ENCODE results near the gene TNFSF9.
"Not testable (repeated sequence)": the region's sequence is repeated elsewhere in the genome, so short reads cannot be mapped to it uniquely, and the experiment has no call there.

The TNFSF9 gene

DNA sequence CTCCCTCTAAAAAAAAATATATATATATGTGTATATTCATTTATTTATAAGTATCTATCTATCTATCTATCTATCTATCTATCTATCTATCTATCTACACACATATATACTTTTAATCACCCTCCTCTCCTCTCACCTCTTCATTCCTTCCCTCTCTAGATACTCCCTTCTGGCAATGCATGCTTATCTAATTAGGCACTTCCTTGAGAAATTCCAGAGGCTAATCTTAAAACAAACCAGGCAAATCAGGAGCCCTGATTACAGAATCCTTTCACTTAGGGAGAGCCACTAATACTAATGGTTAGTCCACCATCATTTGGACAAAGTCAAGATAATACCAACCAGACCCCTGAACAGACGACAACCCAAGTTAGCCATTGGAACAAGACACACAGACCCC lies 42.5 kb downstream of the TNFSF9 start:
- DNase-seq, result no peak

DNA sequence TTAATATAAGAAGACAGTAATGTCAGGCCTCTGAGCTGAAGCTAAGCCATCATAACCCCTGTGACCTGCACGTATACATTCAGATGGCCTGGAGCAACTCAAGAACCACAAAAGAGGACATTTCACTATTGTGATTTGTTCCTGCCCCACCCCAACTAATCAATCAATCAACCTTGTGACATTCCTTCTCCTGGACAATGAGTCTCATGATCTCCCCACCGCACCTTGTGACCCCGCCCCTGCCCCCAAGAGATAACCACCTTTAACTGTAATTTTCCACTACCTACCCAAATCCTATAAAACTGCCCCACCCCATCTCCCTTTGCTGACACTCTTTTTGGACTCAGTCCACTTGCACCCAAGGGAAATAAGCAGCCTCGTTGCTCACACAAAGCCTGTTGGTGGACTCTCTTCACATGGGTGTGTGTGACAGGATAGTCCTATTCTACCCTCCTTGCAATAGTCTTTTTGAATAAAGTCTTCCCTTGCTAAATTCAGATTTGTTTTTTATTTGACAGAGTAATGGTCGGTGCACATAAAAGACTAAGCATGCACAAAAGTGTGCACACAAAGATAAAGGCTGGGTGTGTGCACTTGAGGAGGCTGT lies 46.1 kb downstream of the TNFSF9 start:
- no peak for DNase-seq

DNA sequence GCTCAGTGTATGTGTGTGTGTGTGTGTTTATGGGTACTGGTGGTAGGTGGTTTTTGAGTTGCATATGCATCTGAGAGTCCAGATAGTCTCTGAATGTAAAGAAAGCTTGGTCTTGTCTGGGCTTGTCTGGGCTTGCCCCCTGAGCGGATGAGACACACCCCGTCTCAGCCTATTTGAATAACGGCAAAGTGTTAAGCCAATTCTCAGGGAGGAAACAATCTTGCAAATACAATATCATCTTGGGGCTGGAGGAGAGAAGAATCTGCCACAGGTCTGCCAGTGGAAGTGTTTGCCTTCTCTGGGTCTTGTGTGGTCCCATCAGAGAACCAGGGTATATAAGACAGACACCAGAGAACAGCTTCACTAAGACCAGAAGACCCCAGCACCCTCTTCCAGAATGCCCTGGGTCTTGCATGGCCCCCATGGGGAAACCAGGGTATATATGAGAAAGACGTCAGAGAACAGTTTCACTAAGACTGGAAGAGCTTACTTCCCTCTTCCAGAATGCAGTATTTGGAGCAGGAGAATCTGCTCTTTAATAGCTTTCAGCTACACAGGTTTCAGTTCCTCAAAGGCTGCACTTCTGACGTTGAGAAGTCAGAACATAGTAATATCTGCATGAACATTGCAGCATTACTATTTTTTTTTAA lies 46.8 kb downstream of the TNFSF9 start:
- DNase-seq, result no peak

DNA sequence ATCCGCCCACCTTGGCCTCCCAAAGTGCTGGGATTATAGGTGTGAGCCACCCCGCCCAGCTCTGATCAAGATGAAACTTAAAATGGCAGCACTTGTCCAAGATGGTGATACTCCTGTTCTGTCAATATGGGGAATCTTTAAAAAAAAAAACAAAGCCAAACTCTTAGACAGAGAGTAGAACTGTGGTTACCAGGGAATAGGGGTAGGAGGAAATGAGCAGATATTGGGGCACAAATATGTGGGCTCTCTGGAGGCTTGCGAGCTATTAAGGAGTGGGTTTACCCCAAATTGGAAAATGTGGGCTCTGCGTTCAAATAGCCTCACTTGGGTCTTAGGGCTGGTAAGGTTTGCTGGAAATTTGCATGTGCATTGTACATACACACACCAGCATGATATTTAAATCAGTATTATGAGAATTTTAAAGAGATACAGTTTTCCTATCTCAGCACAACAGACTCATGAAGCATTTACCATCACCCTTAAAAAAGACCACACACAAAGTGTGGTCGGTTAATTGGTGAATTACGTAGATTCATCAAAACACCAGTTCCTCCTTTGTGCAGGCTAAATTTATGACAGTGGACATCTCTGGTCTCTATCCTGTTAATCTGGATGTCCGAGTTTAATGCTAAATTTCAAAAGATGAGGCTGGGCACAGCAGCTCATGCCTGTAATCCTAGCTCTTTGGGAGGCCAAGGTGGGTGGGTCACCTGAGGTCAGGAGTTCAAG lies 48.8 kb downstream of the TNFSF9 start:
- DNase-seq, result no peak

DNA sequence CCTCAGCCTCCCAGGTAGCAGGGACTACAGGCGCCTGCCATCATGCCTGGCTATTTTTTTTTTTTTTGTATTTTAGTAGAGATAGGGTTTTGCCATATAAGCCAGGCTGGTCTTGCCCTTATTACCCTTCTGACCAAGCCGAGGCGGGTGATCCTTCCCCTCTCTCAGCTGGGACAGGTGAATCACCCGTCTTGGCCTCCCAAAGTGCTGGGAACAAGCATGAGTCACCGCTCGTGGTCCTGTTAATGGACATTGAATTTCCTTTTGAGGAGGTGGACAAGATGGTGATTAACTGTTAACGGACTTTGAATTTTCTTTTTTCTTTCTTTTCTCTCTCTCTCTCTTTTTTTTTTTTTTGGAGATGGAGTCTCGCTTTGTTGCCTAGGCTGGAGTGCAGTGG lies 49.5 kb downstream of the TNFSF9 start:
- DNase-seq, result no peak

DNA sequence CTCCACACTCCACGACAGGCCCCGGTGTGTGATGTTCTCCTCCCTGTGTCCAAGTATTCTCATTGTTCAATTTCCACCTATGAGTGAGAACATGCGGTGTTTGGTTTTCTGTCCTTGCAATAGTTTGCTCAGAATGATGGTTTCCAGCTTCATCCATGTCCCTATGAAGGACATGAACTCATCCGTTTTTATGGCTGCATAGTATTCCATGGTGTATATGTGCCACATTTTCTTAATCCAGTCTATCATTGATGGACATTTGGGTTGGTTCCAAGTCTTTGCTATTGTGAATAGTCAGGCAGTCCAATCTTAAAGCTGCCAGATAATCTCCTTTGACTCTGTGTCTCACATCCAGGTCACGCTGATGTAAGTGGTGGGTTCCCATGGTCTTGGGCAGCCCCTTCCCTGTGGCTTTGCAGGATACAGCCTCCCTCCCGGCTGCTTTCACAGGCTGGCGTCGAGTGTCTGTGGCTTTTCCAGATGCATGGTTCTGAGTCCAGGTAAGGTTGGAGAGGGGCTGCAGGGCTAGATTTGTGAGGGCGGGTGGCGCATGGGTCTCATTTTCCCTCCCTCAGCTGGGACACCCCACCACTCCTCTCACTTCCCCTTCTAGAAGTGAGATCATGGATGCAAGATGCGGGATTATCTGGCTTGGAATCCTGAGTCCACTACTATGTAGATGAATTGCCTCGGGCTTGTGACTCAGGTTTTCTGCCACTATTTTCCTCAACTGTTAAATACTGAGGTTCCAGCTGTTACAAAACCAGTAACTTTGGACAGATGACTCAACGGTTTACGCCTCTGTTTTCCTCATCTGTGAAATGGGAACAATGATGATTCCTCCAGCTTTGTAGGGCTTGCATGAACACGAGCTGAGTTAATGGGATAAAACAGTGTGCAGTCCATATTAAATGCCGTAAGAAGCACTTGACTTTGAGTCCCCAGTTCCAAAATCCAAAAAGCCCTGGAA lies 52.0 kb downstream of the TNFSF9 start:
- not testable (repeated sequence) for DNase-seq

Measured in activated CD8-positive, alpha-beta memory T cell treated with anti-CD3 and anti-CD28 coated beads, Interleukin-2, amount 50 U/mL, for 48 hours (primary cell).